Mammary epithelial cell (primary cell): ENCODE measurements around the gene TLK1.

Experiments
- CTCF ChIP-seq, 2 donors: IDR thresholded peaks in 1 of 2; conservative IDR thresholded peaks in 1 of 2; 2 replicates each; pipeline ENCODE4 v1.5.1; 2011 to 2012; ENCODE audit warnings: inconsistent platforms in 2 of 2, low read length in 2 of 2, mild to moderate bottlenecking in 2 of 2, control low read depth in 1 of 2, low read depth in 1 of 2; ENCODE audit not compliant: insufficient read depth in 1 of 2; ENCODE audit errors: extremely low read depth in 1 of 2
- EZH2 ChIP-seq: IDR thresholded peaks from 2 replicates; pipeline ENCODE4 v1.6.1; 2012; ENCODE audit warnings: low read length, inconsistent platforms, borderline replicate concordance

GRCh38 chr2:171146633-171147032 is 14.1 kb downstream of the TLK1 start:
- TF ChIP-seq EZH2: no peak
- no peak for TF ChIP-seq CTCF (conservative IDR thresholded peaks at IDR 0.05 in 1 of 2, IDR thresholded peaks at IDR 0.05 in 1 of 2; ENCODE audit: extremely low read depth in 1 of 2, insufficient read depth in 1 of 2, low read depth in 1 of 2, low read length in 2 of 2)
